Rectal smooth muscle tissue (tissue), 1 donor: Measurements from ENCODE around the gene CALY.
A peak's percentile ranks its signal among the peaks of the same experiment; 100 is the strongest.

ENCODE experiments used
- H3K27ac ChIP-seq: one replicate; pipeline ENCODE4 v1.7.0; 2013; ENCODE audit warnings: low read depth, low read length, inconsistent platforms
- H3K27me3 ChIP-seq: one replicate; pipeline ENCODE4 v1.7.0; 2013; ENCODE audit warnings: low read length; ENCODE audit not compliant: control insufficient read depth, insufficient read depth
- H3K36me3 ChIP-seq: one replicate; pipeline ENCODE4 v1.7.0; 2013; ENCODE audit warnings: low read length; ENCODE audit not compliant: control insufficient read depth, insufficient read depth
- H3K4me1 ChIP-seq: one replicate; pipeline ENCODE4 v1.7.0; 2013; ENCODE audit warnings: low read length; ENCODE audit not compliant: control insufficient read depth, insufficient read depth
- H3K4me3 ChIP-seq: one replicate; pipeline ENCODE4 v1.7.0; 2013; ENCODE audit warnings: low read length
- H3K9ac ChIP-seq: one replicate; pipeline ENCODE4 v1.7.0; 2013; ENCODE audit warnings: low read length

The CALY gene

GRCh38 chr10:133308421-133309099, 28.1 kb downstream of the CALY start, which contains the start of the genes TUBGCP2 and ZNF511:
TSS of gene TUBGCP2 (minus strand) at chr10:133308872. CDS start at chr10:133302941, 5,931 bp downstream.
TSS of gene ZNF511 (plus strand) at chr10:133308914. CDS start at chr10:133308944, 30 bp downstream.
- H3K9ac ChIP-seq = peak within 1 kb of the TSS; percentile 76
- H3K36me3 ChIP-seq = peaks cover 12% of the 10 kb centered on the region
- H3K27me3 ChIP-seq = no peaks in the 10 kb centered on the region
- peak within 1 kb of the TSS; percentile 70 for H3K4me3 ChIP-seq
- peak within 1 kb of the TSS; percentile 90 for H3K27ac ChIP-seq
- peaks cover 8% of the 10 kb centered on the region for H3K4me1 ChIP-seq

- H3K4me3 ChIP-seq = peak overlapping the region; percentile 70
- H3K4me1 ChIP-seq = peaks cover 8% of the 10 kb centered on the region
- peak overlapping the region; percentile 76 for H3K9ac ChIP-seq
- H3K27ac ChIP-seq = peak overlapping the region; percentile 90
- H3K27me3 ChIP-seq = no peaks in the 10 kb centered on the region
- peaks cover 10% of the 10 kb centered on the region for H3K36me3 ChIP-seq
Observed at GRCh38 chr10:133307776-133308420, 28.8 kb downstream of the CALY start.

- H3K27ac ChIP-seq = no peak overlapping the region
- no peak overlapping the region for H3K9ac ChIP-seq
- peaks cover 9% of the 10 kb centered on the region for H3K36me3 ChIP-seq
- H3K27me3 ChIP-seq = no peaks in the 10 kb centered on the region
- peaks cover 8% of the 10 kb centered on the region for H3K4me1 ChIP-seq
- no peak overlapping the region for H3K4me3 ChIP-seq
Observed at GRCh38 chr10:133306941-133307379, 29.7 kb downstream of the CALY start.

- H3K27ac ChIP-seq = no peak overlapping the region
- H3K4me1 ChIP-seq = peaks cover 8% of the 10 kb centered on the region
- H3K36me3 ChIP-seq = peaks cover 8% of the 10 kb centered on the region
- no peak overlapping the region for H3K4me3 ChIP-seq
- H3K9ac ChIP-seq = no peak overlapping the region
- no peaks in the 10 kb centered on the region for H3K27me3 ChIP-seq
Observed at GRCh38 chr10:133306097-133306476, 30.6 kb downstream of the CALY start.

GRCh38 chr10:133303206-133303605, 33.5 kb downstream of the CALY start:
- Histone ChIP-seq H3K36me3 (peaks cover 22% of the 10 kb centered on the region), H3K9ac (no peak overlapping the region), H3K27me3 (no peaks in the 10 kb centered on the region), H3K4me1 (peaks cover 6% of the 10 kb centered on the region), H3K27ac (no peak overlapping the region), H3K4me3 (no peak overlapping the region)

- Histone ChIP-seq H3K4me3 (no peak overlapping the region), H3K4me1 (no peaks in the 10 kb centered on the region), H3K27me3 (no peaks in the 10 kb centered on the region), H3K9ac (no peak overlapping the region), H3K27ac (no peak overlapping the region), H3K36me3 (peaks cover 26% of the 10 kb centered on the region)
Observed at GRCh38 chr10:133302230-133302629, 34.5 kb downstream of the CALY start.

GRCh38 chr10:133299738-133300137, 37.0 kb downstream of the CALY start:
- H3K27ac ChIP-seq = no peak overlapping the region
- H3K9ac ChIP-seq = no peak overlapping the region
- H3K27me3 ChIP-seq = no peaks in the 10 kb centered on the region
- H3K4me1 ChIP-seq = no peaks in the 10 kb centered on the region
- peaks cover 39% of the 10 kb centered on the region for H3K36me3 ChIP-seq
- H3K4me3 ChIP-seq = no peak overlapping the region

- H3K9ac ChIP-seq = no peak overlapping the region
- H3K4me1 ChIP-seq = no peaks in the 10 kb centered on the region
- H3K36me3 ChIP-seq = peaks cover 41% of the 10 kb centered on the region
- H3K27ac ChIP-seq = no peak overlapping the region
- H3K4me3 ChIP-seq = no peak overlapping the region
- H3K27me3 ChIP-seq = no peaks in the 10 kb centered on the region
Observed at GRCh38 chr10:133299224-133299623, 37.5 kb downstream of the CALY start.

GRCh38 chr10:133298466-133298865, 38.2 kb downstream of the CALY start:
- Histone ChIP-seq H3K4me1 (no peaks in the 10 kb centered on the region), H3K4me3 (no peak overlapping the region), H3K27ac (no peak overlapping the region), H3K9ac (no peak overlapping the region), H3K27me3 (no peaks in the 10 kb centered on the region), H3K36me3 (peaks cover 48% of the 10 kb centered on the region)

- Histone ChIP-seq H3K4me1 (no peaks in the 10 kb centered on the region), H3K9ac (no peak overlapping the region), H3K4me3 (no peak overlapping the region), H3K36me3 (peaks cover 54% of the 10 kb centered on the region), H3K27ac (no peak overlapping the region), H3K27me3 (no peaks in the 10 kb centered on the region)
Observed at GRCh38 chr10:133297504-133297903, 39.2 kb downstream of the CALY start.

GRCh38 chr10:133295426-133296320, 41.0 kb downstream of the CALY start:
- Histone ChIP-seq H3K9ac (no peak overlapping the region), H3K4me3 (no peak overlapping the region), H3K4me1 (no peaks in the 10 kb centered on the region), H3K27ac (no peak overlapping the region), H3K27me3 (no peaks in the 10 kb centered on the region), H3K36me3 (peaks cover 52% of the 10 kb centered on the region)

- Histone ChIP-seq H3K27ac (no peak overlapping the region), H3K36me3 (peaks cover 56% of the 10 kb centered on the region), H3K9ac (no peak overlapping the region), H3K27me3 (no peaks in the 10 kb centered on the region), H3K4me3 (no peak overlapping the region), H3K4me1 (no peaks in the 10 kb centered on the region)
Observed at GRCh38 chr10:133294189-133294588, 42.5 kb downstream of the CALY start.
